Naive B cell (primary cell): ENCODE data around the gene SMURF1. TPM values are rescaled to one million over a fixed set of nuclear protein-coding genes. Genes with fewer than 3 reads are reported as not detected.

Source experiments
- ATAC-seq, 2 donors: fragments of 150-1000 bp; cut with Tn5 transposase; 2 replicates each; pipeline ENCODE4 v1.10.0; 2021; ENCODE audit warnings: low read depth in 2 of 2, mild to moderate bottlenecking in 2 of 2, moderate library complexity in 2 of 2
- DNase-seq: peaks from one replicate; pipeline ENCODE4 v3.0.0; 2022
- H3K27ac Mint-ChIP-seq, 6 donors: one replicate each; pipeline ENCODE4 v1.8.0; 2020 to 2022; ENCODE audit warnings: mild to moderate bottlenecking in 6 of 6, mixed read lengths in 6 of 6, moderate library complexity in 5 of 6, inconsistent platforms in 2 of 6
- H3K27me3 Mint-ChIP-seq, 3 donors: one replicate each; pipeline ENCODE4 v1.8.0; 2021 to 2022; ENCODE audit warnings: mixed read lengths in 3 of 3, mild to moderate bottlenecking in 1 of 3
- H3K36me3 Mint-ChIP-seq, 2 donors: one replicate each; pipeline ENCODE4 v1.8.0; 2020 to 2022; ENCODE audit warnings: mixed read lengths in 2 of 2, inconsistent platforms in 1 of 2, mild to moderate bottlenecking in 1 of 2
- H3K4me1 Mint-ChIP-seq, 3 donors: one replicate each; pipeline ENCODE4 v1.8.0; 2020 to 2022; ENCODE audit warnings: mixed read lengths in 3 of 3, inconsistent platforms in 1 of 3, mild to moderate bottlenecking in 1 of 3, moderate library complexity in 1 of 3
- H3K4me3 Mint-ChIP-seq, 8 donors: one replicate each; pipeline ENCODE4 v1.8.0; 2020 to 2022; ENCODE audit warnings: mild to moderate bottlenecking in 8 of 8, mixed read lengths in 8 of 8, moderate library complexity in 8 of 8, inconsistent platforms in 2 of 8
- H3K9me3 Mint-ChIP-seq, 7 donors: one replicate each; pipeline ENCODE4 v1.8.0; 2020 to 2022; ENCODE audit warnings: mixed read lengths in 7 of 7, mild to moderate bottlenecking in 5 of 7, inconsistent platforms in 2 of 7, moderate library complexity in 1 of 7
- polyA plus RNA-seq, 6 donors: library from polyadenylated mRNA; unstranded; fragments of 300-500 nt; fragmentation: Illumina TruSeq; gene quantifications; one replicate each; pipeline ENCODE4 v1.2.3, GENCODE V29; 2021; ENCODE audit warnings: low read depth in 6 of 6

The SMURF1 gene
- polyA plus RNA-seq, 6 donors from 2014 or later, result 0.82 to 3.3 (median 1.7) TPM

DNA sequence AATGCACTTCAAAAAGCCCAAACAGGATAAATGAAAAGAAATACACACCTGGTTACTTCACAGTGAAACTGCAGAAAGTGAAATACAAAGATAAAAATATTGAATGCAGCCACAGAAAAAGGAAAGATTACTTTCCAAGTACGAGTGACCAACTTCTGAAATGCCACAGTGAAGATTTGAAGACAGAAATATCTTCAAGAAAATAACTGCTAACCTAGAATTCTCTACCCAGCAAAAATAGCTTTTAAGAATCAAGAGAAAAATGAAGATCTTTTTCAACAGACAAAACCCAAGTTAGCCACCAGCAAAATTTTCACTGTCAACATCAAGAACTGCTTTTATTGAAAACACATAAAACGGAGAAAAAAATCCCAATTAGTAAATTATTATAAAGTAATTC lies 46.2 kb downstream of the SMURF1 start:
- Mint-ChIP-seq H3K9me3 (peaks cover 0 to 41% (median 16%) of the 10 kb centered on the region in 7 donors), H3K4me1 (peaks cover 12 to 16% (median 14%) of the 10 kb centered on the region in 3 donors), H3K27me3 (no peaks in the 10 kb centered on the region), H3K4me3 (no peak overlapping the region), H3K36me3 (peaks cover 31 to 32% of the 10 kb centered on the region in 2 donors), H3K27ac (no peak overlapping the region)
- no peak for ATAC-seq
- DNase-seq, result no peak

DNA sequence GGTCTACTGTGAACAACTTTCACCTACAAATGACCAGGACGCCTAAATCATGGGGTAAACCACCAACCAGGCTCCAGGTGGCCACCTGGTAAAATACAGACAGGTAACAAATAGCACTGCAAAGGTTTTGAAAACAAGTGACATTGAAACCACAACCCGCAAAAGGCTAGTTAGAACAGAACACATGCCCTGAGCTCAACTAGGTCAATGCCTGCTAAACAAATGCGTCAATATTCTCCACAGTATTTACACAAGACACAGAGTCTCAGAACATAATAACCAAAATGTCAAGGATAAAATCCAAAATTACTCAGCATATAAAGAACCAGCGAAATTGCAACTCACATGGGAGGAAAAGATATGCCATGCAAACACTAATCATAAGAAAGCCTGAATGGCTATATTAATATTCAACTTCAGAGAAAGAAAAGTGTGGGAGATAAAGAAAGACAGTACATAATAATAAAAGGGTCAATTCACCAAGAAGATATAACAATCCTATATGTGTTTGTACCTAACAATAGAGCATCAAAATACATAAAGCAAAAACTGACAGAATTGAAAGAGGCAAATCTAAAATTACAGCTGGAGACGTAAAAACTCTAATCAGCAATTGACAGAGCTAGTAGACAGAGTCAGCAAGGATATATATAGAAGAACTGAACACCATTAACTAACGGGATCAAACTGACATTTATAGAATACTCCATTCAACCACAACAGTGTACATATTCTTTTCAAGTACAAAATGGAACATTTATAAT lies 47.6 kb downstream of the SMURF1 start:
- H3K27me3 Mint-ChIP-seq, result no peaks in the 10 kb centered on the region
- no peak overlapping the region for H3K4me3 Mint-ChIP-seq
- peaks cover 31 to 32% of the 10 kb centered on the region in 2 donors for H3K36me3 Mint-ChIP-seq
- H3K9me3 Mint-ChIP-seq, result peaks cover 0 to 41% (median 16%) of the 10 kb centered on the region in 7 donors
- H3K27ac Mint-ChIP-seq, result no peak overlapping the region
- peaks cover 14 to 20% (median 19%) of the 10 kb centered on the region in 3 donors for H3K4me1 Mint-ChIP-seq
- no peak for ATAC-seq
- no peak for DNase-seq

DNA sequence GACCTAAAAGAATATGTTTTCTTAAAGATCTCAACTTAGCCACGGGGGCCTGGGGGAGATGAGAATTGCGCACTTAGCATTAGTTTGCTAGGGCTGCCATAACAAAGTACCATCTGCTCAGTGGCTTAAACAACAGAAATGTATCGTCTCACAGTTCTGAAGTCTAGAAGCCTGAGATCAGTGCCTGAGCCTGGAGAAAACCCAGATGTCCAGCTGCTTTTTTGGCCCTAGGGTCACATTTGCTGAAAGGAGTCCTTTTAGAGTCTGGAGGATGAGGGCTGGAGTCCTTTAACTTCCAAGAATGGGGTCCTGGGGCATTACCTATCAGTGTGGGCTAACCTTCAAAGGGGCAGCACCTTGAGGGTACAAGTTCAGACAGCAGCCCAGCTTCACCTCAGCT lies 48.2 kb downstream of the SMURF1 start:
- no peak overlapping the region for H3K4me3 Mint-ChIP-seq
- peaks cover 18 to 24% (median 23%) of the 10 kb centered on the region in 3 donors for H3K4me1 Mint-ChIP-seq
- H3K36me3 Mint-ChIP-seq, result peaks cover 30 to 32% of the 10 kb centered on the region in 2 donors
- no peak overlapping the region for H3K27ac Mint-ChIP-seq
- H3K27me3 Mint-ChIP-seq, result no peaks in the 10 kb centered on the region
- DNase-seq (no peak), ATAC-seq (no peak)
- peaks cover 0 to 41% (median 15%) of the 10 kb centered on the region in 7 donors for H3K9me3 Mint-ChIP-seq

DNA sequence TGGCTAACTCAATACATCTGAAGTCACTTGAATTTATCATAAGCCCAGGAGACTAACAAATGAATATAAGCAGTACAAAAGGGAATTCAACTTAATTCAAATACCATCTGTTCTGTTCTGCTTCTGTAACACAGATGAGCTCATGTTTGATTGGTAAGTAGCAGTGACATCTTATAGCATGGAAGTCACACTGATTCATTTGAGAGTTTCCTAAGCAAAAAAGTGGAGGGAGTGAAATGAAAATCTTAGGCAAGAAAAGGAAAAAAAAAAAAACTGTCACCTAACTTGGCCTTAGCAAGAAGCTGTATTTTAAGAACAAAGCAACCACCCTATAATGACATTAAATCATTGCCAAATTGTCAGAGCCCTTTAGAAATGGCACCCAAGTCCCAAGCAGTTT lies 49.5 kb downstream of the SMURF1 start:
- Mint-ChIP-seq H3K27me3 (no peaks in the 10 kb centered on the region), H3K27ac (no peak overlapping the region), H3K4me1 (peaks cover 20 to 35% (median 32%) of the 10 kb centered on the region in 3 donors), H3K4me3 (no peak overlapping the region), H3K9me3 (peaks cover 0 to 29% (median 14%) of the 10 kb centered on the region in 7 donors), H3K36me3 (peaks cover 20 to 30% of the 10 kb centered on the region in 2 donors)
- DNase-seq (no peak), ATAC-seq (no peak)

DNA sequence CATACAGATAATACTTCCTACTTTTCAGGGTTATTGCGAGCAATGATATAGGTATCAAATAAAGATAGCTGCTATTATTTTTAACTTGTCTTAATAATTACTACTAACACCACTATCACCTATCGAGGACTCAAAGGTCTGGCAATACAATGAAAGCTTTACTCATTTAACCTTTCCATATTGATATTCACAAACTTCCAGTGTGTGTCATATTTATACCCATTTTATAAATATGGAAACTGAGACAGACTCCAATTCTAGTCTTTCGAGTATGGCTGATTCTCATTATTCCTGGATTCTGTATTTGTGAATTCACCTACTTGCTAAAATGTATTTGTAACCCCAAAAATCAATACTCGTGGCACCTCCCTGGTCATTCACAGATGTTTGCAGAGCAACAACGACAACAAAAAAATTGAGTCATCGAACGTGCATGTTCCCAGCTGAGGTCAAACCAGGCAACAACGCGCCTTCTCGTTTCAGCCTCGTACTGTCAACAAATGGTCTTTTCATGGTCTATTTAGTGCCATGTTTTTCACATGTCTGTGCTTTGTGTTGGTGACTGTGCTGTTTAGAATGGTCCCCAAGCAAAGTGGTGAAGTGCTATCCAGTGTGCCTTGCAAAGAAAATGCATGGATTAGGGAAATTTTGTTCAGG lies 51.7 kb downstream of the SMURF1 start:
- Mint-ChIP-seq H3K27ac (no peak overlapping the region), H3K9me3 (peaks cover 0 to 6% (median 1%) of the 10 kb centered on the region in 7 donors), H3K36me3 (peaks cover 1 to 7% of the 10 kb centered on the region in 2 donors), H3K27me3 (no peaks in the 10 kb centered on the region), H3K4me3 (no peak overlapping the region), H3K4me1 (peaks cover 17 to 36% (median 31%) of the 10 kb centered on the region in 3 donors)
- ATAC-seq (no peak), DNase-seq (no peak)

DNA sequence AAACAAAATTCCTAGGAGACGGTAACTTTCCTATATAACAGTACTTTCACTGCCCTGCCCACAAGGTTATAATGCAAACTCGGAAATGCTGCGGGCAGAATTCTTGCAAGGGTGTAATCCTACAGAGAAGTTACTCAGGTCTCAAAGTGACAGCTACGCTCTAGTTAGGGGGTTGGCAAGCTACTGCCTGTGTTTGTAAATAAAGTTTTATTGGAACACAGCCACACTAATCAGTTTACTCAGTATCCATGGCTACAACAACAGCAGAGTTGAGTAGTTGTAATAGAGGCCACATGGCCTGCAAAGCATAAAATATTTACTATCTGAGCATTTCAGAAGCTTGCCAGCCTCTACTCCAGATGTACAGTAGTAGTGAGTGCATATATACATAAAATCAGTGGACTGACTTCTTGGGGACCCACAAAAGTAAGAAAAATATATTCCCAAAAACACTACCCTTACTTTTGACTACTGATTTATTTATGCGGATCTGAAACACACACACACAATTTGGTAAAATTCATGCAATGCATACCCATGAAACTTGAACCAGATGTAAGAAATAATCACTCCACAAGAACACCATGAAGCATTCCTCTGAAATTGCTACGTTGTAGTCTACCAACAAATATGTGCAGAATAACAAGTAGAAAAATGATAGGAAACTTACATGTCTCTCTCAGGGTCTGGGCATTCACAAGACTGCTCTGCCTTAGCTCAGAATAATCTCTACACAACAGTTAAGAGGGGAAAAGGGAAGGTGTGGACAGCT lies 53.0 kb downstream of the SMURF1 start:
- no peak for DNase-seq
- Mint-ChIP-seq H3K36me3 (peaks cover 0 to 8% of the 10 kb centered on the region in 2 donors), H3K4me3 (no peak overlapping the region), H3K9me3 (peaks cover 0 to 6% (median 0%) of the 10 kb centered on the region in 7 donors), H3K4me1 (peaks cover 17 to 29% (median 22%) of the 10 kb centered on the region in 3 donors), H3K27me3 (no peaks in the 10 kb centered on the region), H3K27ac (peak overlapping the region in 2 of 6 donors; percentile 56 to 78)
- ATAC-seq, result no peak

DNA sequence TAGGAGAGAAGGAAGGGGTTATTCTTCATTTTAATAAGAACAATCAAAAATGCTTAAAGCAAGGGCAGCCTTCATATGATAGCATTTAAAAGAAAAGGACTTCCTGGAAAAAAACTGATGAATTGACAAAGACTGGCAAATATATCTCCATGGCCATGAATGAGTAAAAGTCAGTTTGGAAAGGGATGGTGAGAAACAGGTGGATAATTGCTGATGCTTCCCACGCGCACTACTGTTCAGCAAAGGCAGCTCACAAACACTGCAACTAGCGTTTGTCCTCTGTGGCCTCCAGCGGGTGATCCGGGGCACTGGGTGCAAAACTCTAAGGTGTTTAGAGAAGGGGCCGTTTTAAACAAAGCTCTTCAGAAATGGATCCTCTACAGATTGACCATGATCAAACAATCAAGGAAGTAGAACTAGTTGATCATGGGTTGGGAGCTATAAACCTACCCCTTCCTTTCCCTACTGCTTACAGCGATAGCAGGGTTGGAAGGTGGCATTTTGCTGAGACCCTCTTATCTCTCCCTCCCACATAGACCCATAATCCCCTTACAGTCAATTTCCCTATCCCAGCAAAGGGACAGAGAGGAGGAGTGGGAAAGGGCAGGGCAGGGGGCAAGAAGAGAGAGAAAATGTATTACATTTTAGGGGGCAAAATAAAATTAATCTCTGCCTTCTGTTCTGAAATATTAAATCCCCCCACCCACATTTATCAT lies 53.8 kb downstream of the SMURF1 start:
- peaks cover 0 to 6% (median 0%) of the 10 kb centered on the region in 7 donors for H3K9me3 Mint-ChIP-seq
- DNase-seq, result no peak
- peaks cover 0 to 8% of the 10 kb centered on the region in 2 donors for H3K36me3 Mint-ChIP-seq
- peaks cover 17 to 36% (median 22%) of the 10 kb centered on the region in 3 donors for H3K4me1 Mint-ChIP-seq
- no peaks in the 10 kb centered on the region for H3K27me3 Mint-ChIP-seq
- no peak overlapping the region for H3K4me3 Mint-ChIP-seq
- peak overlapping the region in 4 of 6 donors; percentile 29 to 57 (median 47) for H3K27ac Mint-ChIP-seq
- no peak for ATAC-seq

DNA sequence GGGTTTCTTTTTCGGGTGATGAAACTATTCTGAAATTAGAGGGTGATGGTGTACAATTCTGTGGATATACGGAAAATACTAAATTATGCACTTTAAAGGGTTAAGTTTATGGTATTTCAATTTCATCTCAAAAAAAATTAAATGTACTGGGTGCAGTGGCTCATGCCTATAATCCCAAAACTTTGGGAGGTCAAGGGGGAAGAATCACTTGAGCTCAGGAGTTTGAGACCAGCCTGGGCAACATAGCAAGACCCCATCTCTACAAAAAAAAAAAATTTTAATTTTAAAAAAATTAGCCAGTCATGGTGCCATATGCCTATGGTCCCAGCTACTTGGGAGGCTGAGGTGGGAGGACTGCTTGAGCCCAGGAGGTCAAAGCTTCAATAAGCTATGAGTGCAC lies 57.0 kb downstream of the SMURF1 start:
- no peak overlapping the region for H3K4me3 Mint-ChIP-seq
- H3K4me1 Mint-ChIP-seq, result peaks cover 17 to 44% (median 31%) of the 10 kb centered on the region in 3 donors
- no peak for ATAC-seq
- peaks cover 0 to 6% (median 0%) of the 10 kb centered on the region in 7 donors for H3K9me3 Mint-ChIP-seq
- DNase-seq, result no peak
- H3K27ac Mint-ChIP-seq, result peak overlapping the region in 2 of 6 donors; percentile 29 to 76
- H3K36me3 Mint-ChIP-seq, result peaks cover 0 to 8% of the 10 kb centered on the region in 2 donors
- H3K27me3 Mint-ChIP-seq, result no peaks in the 10 kb centered on the region

DNA sequence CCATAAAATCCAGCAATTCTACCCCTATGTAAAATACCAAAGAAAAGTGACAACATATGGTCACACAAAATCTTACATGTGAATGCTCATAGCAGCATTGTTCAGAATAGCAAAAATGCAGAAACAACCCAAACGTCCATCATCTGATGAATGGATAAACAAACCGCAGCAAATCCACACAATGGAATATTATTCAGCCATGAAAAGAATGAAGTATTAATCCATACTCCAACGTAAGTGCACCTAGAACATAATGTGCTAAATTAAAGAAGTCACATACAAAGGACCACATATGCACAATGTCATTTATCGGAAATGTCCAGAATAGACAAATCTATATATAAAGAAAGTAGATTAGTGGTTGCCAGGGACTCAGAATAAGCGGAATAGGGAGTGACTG lies 57.4 kb downstream of the SMURF1 start:
- H3K9me3 Mint-ChIP-seq, result peaks cover 0 to 6% (median 0%) of the 10 kb centered on the region in 7 donors
- ATAC-seq (no peak), DNase-seq (no peak)
- H3K36me3 Mint-ChIP-seq, result peaks cover 0 to 8% of the 10 kb centered on the region in 2 donors
- H3K4me1 Mint-ChIP-seq, result peaks cover 18 to 40% (median 28%) of the 10 kb centered on the region in 3 donors
- H3K4me3 Mint-ChIP-seq, result no peak overlapping the region
- H3K27ac Mint-ChIP-seq, result no peak overlapping the region
- no peaks in the 10 kb centered on the region for H3K27me3 Mint-ChIP-seq

DNA sequence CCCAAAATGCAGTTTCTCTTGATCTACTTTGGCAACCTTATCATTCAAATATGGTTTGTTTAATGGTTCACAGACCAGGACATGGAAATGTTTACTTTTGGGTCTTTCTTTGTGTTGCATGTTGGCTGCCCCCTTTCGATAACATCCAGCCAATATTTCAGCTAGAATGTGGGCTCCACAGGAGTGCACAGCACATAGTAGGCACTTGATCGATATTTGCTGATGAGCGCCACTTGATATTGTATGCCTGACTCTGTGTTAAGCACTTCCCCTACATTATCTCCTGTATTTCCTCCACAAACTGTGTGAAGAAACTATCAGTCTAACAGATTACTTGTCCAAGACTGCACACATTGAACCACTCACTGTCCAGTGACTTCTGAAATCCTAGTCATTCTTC lies 60.2 kb downstream of the SMURF1 start:
- Mint-ChIP-seq H3K9me3 (peaks cover 0 to 6% (median 0%) of the 10 kb centered on the region in 7 donors), H3K4me1 (peaks cover 30 to 43% (median 33%) of the 10 kb centered on the region in 3 donors), H3K36me3 (peaks cover 0 to 8% of the 10 kb centered on the region in 2 donors), H3K4me3 (no peak overlapping the region), H3K27ac (peak overlapping the region in 2 of 6 donors; percentile 27 to 33), H3K27me3 (no peaks in the 10 kb centered on the region)
- DNase-seq (no peak), ATAC-seq (no peak)

DNA sequence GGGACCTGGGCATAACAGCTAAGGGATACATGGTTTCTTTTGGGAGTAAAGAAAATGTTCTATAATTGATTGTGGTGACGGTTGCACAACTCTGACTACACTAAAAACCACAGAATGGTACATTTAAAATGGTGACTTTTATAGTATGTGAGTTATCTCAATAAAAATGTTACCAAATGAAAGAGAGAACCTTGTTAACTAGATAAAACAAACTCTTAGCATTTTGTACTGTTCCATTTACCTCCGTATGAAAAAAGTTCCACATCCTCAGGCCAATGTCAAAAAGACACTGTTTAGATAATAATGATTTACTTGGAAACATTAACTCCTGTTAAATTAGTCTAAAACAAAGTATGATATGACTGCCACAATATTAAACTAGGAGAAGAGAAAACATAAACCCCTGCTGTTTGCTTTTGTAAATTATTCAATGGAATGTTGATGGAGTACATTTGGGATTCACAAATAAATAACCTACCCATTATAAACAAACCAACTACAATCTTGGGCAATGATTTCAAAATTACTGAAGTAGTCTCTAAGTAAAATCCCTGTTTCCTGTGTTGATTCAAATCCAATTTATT lies 60.7 kb downstream of the SMURF1 start:
- Mint-ChIP-seq H3K27me3 (no peaks in the 10 kb centered on the region), H3K4me3 (no peak overlapping the region), H3K36me3 (peaks cover 0 to 8% of the 10 kb centered on the region in 2 donors), H3K9me3 (peaks cover 0 to 6% (median 0%) of the 10 kb centered on the region in 7 donors), H3K4me1 (peaks cover 30 to 40% (median 32%) of the 10 kb centered on the region in 3 donors), H3K27ac (no peak overlapping the region)
- DNase-seq, result no peak
- ATAC-seq, result no peak

DNA sequence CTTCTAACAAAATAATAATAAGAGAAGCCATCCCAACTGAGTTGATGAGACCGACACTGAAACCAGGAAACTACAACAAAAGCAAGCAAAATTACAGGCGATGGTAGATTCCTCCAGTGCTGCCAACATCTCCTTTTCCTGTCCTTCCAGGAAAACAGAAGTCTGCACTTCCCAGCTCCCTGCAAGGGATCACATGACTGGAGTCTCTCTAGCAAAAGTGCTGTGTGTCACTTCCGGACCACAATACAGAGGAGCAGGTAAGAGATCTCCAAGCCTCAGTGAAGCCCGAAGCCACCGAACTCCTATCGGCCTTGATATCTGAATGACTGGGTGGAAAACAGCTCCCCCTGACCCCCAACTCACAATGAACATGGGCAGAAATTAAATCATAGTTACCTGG lies 63.2 kb downstream of the SMURF1 start:
- H3K4me3 Mint-ChIP-seq, result peak overlapping the region in 1 of 8 donors; percentile 84
- no peak for DNase-seq
- peaks cover 34 to 43% (median 36%) of the 10 kb centered on the region in 3 donors for H3K4me1 Mint-ChIP-seq
- peak overlapping the region in 4 of 6 donors; percentile 22 to 67 (median 55) for H3K27ac Mint-ChIP-seq
- no peaks in the 10 kb centered on the region for H3K9me3 Mint-ChIP-seq
- no peak for ATAC-seq
- no peaks in the 10 kb centered on the region for H3K27me3 Mint-ChIP-seq
- no peaks in the 10 kb centered on the region for H3K36me3 Mint-ChIP-seq
